Measurements from ENCODE around the gene TRIOBP.

Gene TRIOBP

GRCh38 chr22:37749831-37750595, 53.2 kb downstream of the TRIOBP start:
- DNase-seq, result no peak

- DNase-seq, result no peak
These were observed 53.8 kb downstream of the TRIOBP start for GRCh38 chr22:37750596-37751162.

GRCh38 chr22:37751449-37752188, 54.8 kb downstream of the TRIOBP start:
- no peak for DNase-seq

GRCh38 chr22:37752189-37753087, 55.6 kb downstream of the TRIOBP start:
- DNase-seq, result peak in 28 of 51 donors; percentile 6 to 70 (median 38)

- no peak for DNase-seq
These were observed 56.9 kb downstream of the TRIOBP start for GRCh38 chr22:37753746-37754145.

GRCh38 chr22:37757663-37758062, 60.8 kb downstream of the TRIOBP start:
- DNase-seq, result no peak

- no peak for DNase-seq
These were observed 61.8 kb downstream of the TRIOBP start for GRCh38 chr22:37758694-37759093.

GRCh38 chr22:37759281-37759680, 62.4 kb downstream of the TRIOBP start:
- no peak for DNase-seq

- DNase-seq, result no peak
These were observed 63.3 kb downstream of the TRIOBP start for GRCh38 chr22:37760152-37760551.

- DNase-seq, result no peak
These were observed 65.6 kb downstream of the TRIOBP start for GRCh38 chr22:37762389-37762836.

- no peak for DNase-seq
These were observed 66.2 kb downstream of the TRIOBP start for GRCh38 chr22:37763012-37763411.

- no peak for DNase-seq
These were observed 66.8 kb downstream of the TRIOBP start for GRCh38 chr22:37763652-37764051.

GRCh38 chr22:37764622-37765021, 67.8 kb downstream of the TRIOBP start:
- DNase-seq, result no peak

GRCh38 chr22:37765498-37765897, 68.7 kb downstream of the TRIOBP start:
- DNase-seq, result no peak

- DNase-seq, result no peak
These were observed 69.2 kb downstream of the TRIOBP start for GRCh38 chr22:37765953-37766576.

GRCh38 chr22:37768273-37768672, 71.4 kb downstream of the TRIOBP start:
- no peak for DNase-seq

- DNase-seq, result no peak
These were observed 72.2 kb downstream of the TRIOBP start for GRCh38 chr22:37769056-37769455.

- DNase-seq, result no peak
These were observed 74.2 kb downstream of the TRIOBP start for GRCh38 chr22:37771081-37771480.

- DNase-seq, result no peak
These were observed 75.0 kb downstream of the TRIOBP start for GRCh38 chr22:37771702-37772427.

GRCh38 chr22:37774728-37775127, 77.9 kb downstream of the TRIOBP start:
- no peak for DNase-seq
